Effector memory CD4-positive, alpha-beta T cell (primary cell): ENCODE data around the gene BCKDHB.
"Not testable (repeated sequence)": the region's sequence is repeated elsewhere in the genome, so short reads cannot be mapped to it uniquely, and the experiment has no call there.

ENCODE experiments used
- DNase-seq, 3 donors: peaks; one replicate each; pipeline ENCODE4 v3.0.0-alpha.2; 2020
- H3K27ac ChIP-seq: 2 replicates; pipeline ENCODE4 v1.7.0; 2013; ENCODE audit warnings: mild to moderate bottlenecking, low read length, moderate library complexity; ENCODE audit not compliant: insufficient read depth, poor library complexity, severe bottlenecking
- H3K27me3 ChIP-seq: replicated peaks from 2 replicates; pipeline ENCODE4 v1.7.0; 2013; ENCODE audit warnings: mild to moderate bottlenecking, low read length; ENCODE audit not compliant: insufficient read depth, control insufficient read depth, poor library complexity, severe bottlenecking
- H3K36me3 ChIP-seq: 2 replicates; pipeline ENCODE4 v1.7.0; 2013; ENCODE audit warnings: mild to moderate bottlenecking, low read length, moderate library complexity; ENCODE audit not compliant: control insufficient read depth, insufficient read depth
- H3K4me1 ChIP-seq: 2 replicates; pipeline ENCODE4 v1.7.0; 2013; ENCODE audit warnings: low read length, mild to moderate bottlenecking; ENCODE audit not compliant: control insufficient read depth, insufficient read depth, poor library complexity, severe bottlenecking
- H3K4me3 ChIP-seq: 2 replicates; pipeline ENCODE4 v1.7.0; 2013; ENCODE audit warnings: low read length, low read depth, mild to moderate bottlenecking; ENCODE audit not compliant: insufficient read depth, poor library complexity, severe bottlenecking
- H3K9me3 ChIP-seq: 2 replicates; pipeline ENCODE4 v1.7.0; 2013; ENCODE audit warnings: mild to moderate bottlenecking, low read length, moderate library complexity; ENCODE audit not compliant: control insufficient read depth

The BCKDHB gene

GRCh38 chr6:80294531-80294930 lies 188.1 kb downstream of the BCKDHB start:
- not testable (repeated sequence) for H3K4me1 ChIP-seq, H3K4me3 ChIP-seq, H3K36me3 ChIP-seq, H3K27ac ChIP-seq, H3K9me3 ChIP-seq, DNase-seq, H3K27me3 ChIP-seq

- Histone ChIP-seq H3K9me3 (no peaks in the 10 kb centered on the region), H3K36me3 (no peaks in the 10 kb centered on the region), H3K4me3 (no peak overlapping the region), H3K27ac (no peak overlapping the region), H3K27me3 (no peaks in the 10 kb centered on the region), H3K4me1 (no peaks in the 10 kb centered on the region)
- no peak for DNase-seq
Measured at GRCh38 chr6:80302716-80303115, 196.2 kb downstream of the BCKDHB start.

DNA sequence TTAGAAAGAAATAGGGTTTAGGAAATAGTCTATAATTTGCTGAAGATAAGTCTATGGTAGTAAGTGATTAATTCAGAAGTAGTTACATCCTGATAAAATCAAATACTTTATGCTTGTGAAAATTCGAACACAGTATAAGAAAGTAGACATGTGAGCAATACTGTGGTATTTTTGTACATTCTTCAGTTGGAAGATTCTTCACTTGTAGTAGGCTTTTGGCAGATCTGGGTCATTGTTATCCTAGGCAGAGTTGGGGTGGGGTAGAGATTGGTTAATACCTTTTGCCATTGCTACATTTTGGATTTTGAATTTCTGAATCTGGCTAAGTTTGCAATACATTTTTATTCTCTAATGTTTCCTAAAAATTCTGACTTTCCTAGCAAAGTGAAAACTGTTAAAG lies 197.5 kb downstream of the BCKDHB start:
- H3K4me1 ChIP-seq: no peaks in the 10 kb centered on the region
- H3K36me3 ChIP-seq: no peaks in the 10 kb centered on the region
- DNase-seq: no peak
- no peak overlapping the region for H3K4me3 ChIP-seq
- H3K9me3 ChIP-seq: no peaks in the 10 kb centered on the region
- no peaks in the 10 kb centered on the region for H3K27me3 ChIP-seq
- no peak overlapping the region for H3K27ac ChIP-seq

DNA sequence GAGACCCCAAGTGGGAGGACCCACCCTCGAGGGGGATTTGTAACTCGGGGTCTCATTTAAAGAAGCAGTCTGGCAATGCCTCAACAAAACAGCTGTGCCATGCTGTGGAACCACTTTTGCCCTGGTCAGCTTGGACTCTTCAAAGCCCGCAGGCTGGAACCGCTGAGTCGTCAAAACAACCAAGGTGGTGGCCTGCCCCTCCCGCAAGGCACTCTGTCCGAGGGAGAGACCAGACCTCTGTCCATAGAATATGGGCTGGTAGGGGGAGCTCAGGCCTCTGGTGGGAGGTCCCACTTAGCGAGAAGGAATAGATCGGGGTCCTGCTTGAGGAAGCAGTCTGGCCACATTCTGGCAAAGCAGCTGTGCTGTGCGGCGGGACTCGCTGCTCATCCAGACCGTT lies 208.1 kb downstream of the BCKDHB start:
- DNase-seq: no peak
- Histone ChIP-seq H3K27ac (no peak overlapping the region), H3K4me1 (no peaks in the 10 kb centered on the region), H3K36me3 (no peaks in the 10 kb centered on the region), H3K27me3 (no peaks in the 10 kb centered on the region), H3K4me3 (no peak overlapping the region), H3K9me3 (no peaks in the 10 kb centered on the region)

DNA sequence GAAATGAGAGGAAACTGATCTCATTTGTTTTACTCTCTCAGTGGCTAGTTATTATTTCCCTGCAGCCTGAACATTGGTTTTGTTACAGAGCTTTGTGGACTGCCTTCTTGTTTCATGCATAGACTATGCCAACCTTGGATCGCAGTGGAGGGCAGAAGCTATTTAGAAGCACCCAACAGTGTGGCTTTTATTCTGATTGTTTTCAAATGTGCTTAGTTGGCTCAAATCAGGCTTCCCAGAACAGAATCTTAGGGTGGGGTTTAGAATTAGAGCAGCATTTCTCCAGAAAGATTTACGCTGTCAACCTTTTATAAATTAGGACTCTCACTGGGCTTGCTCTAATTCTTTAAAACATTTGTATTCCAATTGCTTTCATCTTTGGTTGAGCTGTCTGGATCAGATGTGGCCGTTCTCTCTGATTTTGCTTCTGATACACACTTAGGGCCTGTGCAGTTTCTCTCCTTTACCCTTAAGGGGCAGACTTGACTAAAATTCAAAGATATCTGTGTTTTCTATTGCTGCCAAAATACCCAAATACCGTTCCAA lies 210.3 kb downstream of the BCKDHB start:
- no peaks in the 10 kb centered on the region for H3K36me3 ChIP-seq
- no peak overlapping the region for H3K4me3 ChIP-seq
- no peaks in the 10 kb centered on the region for H3K27me3 ChIP-seq
- no peaks in the 10 kb centered on the region for H3K9me3 ChIP-seq
- no peak for DNase-seq
- no peak overlapping the region for H3K27ac ChIP-seq
- H3K4me1 ChIP-seq: no peaks in the 10 kb centered on the region

DNA sequence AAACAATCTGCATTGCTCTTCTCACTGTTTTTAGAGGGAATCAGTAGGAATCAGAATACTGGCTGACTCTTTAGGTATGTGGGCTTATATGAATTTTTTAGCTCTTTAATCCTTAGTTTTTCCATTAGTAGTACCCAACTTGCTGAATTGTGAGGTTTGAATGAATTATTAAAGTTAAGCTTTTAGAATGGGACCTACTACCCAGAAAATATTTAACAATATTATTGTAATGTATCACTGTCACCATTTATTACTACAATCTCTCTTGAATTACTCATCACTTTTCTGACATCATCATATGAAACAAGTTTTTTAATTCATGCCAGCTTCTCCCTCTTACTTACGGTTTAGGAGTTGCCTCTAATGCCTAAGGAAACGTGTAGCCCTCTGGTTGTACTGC lies 212.7 kb downstream of the BCKDHB start:
- DNase-seq: no peak
- H3K9me3 ChIP-seq: no peaks in the 10 kb centered on the region
- no peak overlapping the region for H3K27ac ChIP-seq
- no peaks in the 10 kb centered on the region for H3K27me3 ChIP-seq
- no peaks in the 10 kb centered on the region for H3K4me1 ChIP-seq
- no peak overlapping the region for H3K4me3 ChIP-seq
- H3K36me3 ChIP-seq: no peaks in the 10 kb centered on the region

DNA sequence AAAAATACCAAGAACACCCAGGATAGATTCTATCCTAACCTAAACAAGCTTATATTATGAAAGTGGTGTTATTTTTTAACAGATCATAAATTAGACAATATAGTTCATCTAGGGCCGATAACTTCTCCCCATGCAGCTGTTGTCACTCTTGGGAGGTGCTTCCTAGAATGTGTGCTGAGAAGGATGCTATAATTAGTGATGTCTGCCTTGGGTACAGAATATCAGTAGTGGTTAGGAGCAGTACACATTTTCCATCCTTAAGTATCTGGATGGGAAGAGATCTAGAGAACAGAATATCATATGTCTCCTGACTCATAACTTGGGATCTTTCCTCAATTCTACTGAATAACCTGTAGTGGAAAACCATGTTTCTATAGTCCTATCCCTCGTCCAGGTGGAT lies 214.5 kb downstream of the BCKDHB start:
- Histone ChIP-seq H3K4me3 (no peak overlapping the region), H3K27ac (no peak overlapping the region), H3K9me3 (no peaks in the 10 kb centered on the region), H3K36me3 (no peaks in the 10 kb centered on the region), H3K27me3 (no peaks in the 10 kb centered on the region), H3K4me1 (no peaks in the 10 kb centered on the region)
- DNase-seq: no peak

DNA sequence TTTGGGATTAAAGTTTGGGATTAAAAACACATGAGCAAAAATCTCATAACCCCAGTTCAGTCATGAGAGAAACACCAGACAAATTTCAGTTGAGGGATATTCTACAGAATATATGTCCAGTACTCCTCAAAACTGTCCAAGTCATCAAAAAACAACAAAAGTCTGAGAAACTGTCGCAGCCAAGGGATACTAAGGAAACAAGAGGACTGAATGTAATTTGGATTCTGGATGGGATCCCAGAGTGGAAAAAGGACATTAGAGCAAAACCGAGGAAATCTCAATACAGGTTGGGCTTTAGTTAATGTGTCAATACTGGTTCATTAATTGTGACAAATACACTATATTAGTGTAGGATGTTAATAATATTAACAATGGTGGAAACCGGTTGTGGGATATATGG lies 219.3 kb downstream of the BCKDHB start:
- Histone ChIP-seq H3K27ac (no peak overlapping the region), H3K9me3 (no peaks in the 10 kb centered on the region), H3K36me3 (no peaks in the 10 kb centered on the region), H3K4me1 (no peaks in the 10 kb centered on the region), H3K27me3 (no peaks in the 10 kb centered on the region), H3K4me3 (no peak overlapping the region)
- DNase-seq: no peak

GRCh38 chr6:80328652-80329051 lies 222.2 kb downstream of the BCKDHB start:
- Histone ChIP-seq H3K9me3 (no peaks in the 10 kb centered on the region), H3K4me3 (no peak overlapping the region), H3K27ac (no peak overlapping the region), H3K27me3 (no peaks in the 10 kb centered on the region), H3K36me3 (no peaks in the 10 kb centered on the region), H3K4me1 (no peaks in the 10 kb centered on the region)
- DNase-seq: no peak

DNA sequence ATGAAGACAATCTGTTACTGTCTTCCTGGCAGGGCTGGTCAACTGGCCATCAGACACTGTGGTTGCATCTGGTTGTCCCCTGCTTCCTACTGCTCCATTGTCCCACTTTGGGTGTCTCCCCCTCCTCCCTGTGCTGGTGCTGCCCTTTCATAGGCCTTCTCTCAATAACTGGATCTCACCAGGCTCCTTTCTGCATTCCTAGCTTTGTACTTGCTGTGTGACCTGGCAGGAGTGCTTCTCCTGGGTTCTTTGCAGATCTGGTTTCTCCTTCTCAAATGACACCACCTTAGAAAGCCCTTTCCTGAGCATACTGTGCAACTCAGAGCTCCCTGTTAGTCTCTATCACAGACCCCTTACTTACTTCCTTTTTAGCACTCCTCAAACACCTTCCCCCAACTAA lies 223.0 kb downstream of the BCKDHB start:
- Histone ChIP-seq H3K27me3 (no peaks in the 10 kb centered on the region), H3K9me3 (no peaks in the 10 kb centered on the region), H3K27ac (no peak overlapping the region)

DNA sequence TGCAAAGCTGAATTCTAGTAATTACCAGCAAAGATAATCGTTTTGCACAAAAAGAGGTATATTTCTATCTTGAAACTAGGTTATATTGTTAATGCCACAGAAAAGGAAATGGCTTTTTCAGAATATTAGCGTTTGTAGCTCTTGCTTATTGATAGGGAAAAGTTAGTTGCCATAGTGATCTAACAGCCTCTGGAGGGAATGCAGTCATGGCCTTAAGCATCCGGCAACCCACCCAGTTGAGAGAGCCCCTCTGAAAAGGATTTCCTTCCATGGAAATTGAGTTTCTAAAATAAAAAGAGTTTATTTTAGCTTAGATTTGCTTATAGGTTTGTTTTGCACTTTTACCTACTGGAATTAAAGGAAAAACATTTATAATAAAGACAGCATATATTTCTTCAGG lies 224.5 kb downstream of the BCKDHB start:
- no peaks in the 10 kb centered on the region for H3K27me3 ChIP-seq
- H3K36me3 ChIP-seq: no peaks in the 10 kb centered on the region
- no peaks in the 10 kb centered on the region for H3K4me1 ChIP-seq
- H3K4me3 ChIP-seq: no peak overlapping the region
- no peak for DNase-seq
- no peak overlapping the region for H3K27ac ChIP-seq
- H3K9me3 ChIP-seq: no peaks in the 10 kb centered on the region

More for the DNA sequence above, 223.0 kb downstream of the BCKDHB start:
- no peaks in the 10 kb centered on the region for H3K36me3 ChIP-seq
- DNase-seq: no peak
- H3K4me1 ChIP-seq: no peaks in the 10 kb centered on the region
- H3K4me3 ChIP-seq: no peak overlapping the region
